Hepatocyte (in vitro differentiated cells): Measurements from ENCODE around the gene ESAM. TPM values are rescaled to one million over a fixed set of nuclear protein-coding genes. Genes with fewer than 3 reads are reported as not detected.

Source experiments
- DNase-seq: peaks from one replicate; pipeline ENCODE4 v3.0.0-alpha.2; 2016; ENCODE audit warnings: low spot score
- H2AFZ ChIP-seq: fragments of 200-600 bp; sonication (generic); 2 replicates; pipeline ENCODE4 v1.6.0; 2016; ENCODE audit warnings: antibody characterized with exemption, mild to moderate bottlenecking
- H3K27ac ChIP-seq: fragments of 200-600 bp; sonication (generic); 2 replicates; pipeline ENCODE4 v1.5.1; 2016; ENCODE audit warnings: mild to moderate bottlenecking
- H3K27me3 ChIP-seq: fragments of 200-600 bp; sonication (generic); 2 replicates; pipeline ENCODE4 v1.6.1; 2016
- H3K36me3 ChIP-seq: fragments of 200-600 bp; sonication (generic); replicated peaks from 2 replicates; pipeline ENCODE4 v1.5.1; 2016; ENCODE audit warnings: low read depth; ENCODE audit not compliant: insufficient read depth
- H3K4me1 ChIP-seq: fragments of 200-600 bp; sonication (generic); 2 replicates; pipeline ENCODE4 v1.5.1; 2016; ENCODE audit warnings: mild to moderate bottlenecking, moderate library complexity; ENCODE audit not compliant: insufficient read depth
- H3K4me2 ChIP-seq: fragments of 200-600 bp; sonication (generic); 2 replicates; pipeline ENCODE4 v1.6.0; 2016
- H3K4me3 ChIP-seq: fragments of 200-600 bp; sonication (generic); 2 replicates; pipeline ENCODE4 v1.5.1; 2016; ENCODE audit warnings: mild to moderate bottlenecking
- H3K79me2 ChIP-seq: fragments of 200-600 bp; sonication (generic); 2 replicates; pipeline ENCODE4 v1.6.0; 2017; ENCODE audit warnings: mild to moderate bottlenecking
- H3K9me2 ChIP-seq: fragments of 200-600 bp; sonication (generic); replicated peaks from 2 replicates; pipeline ENCODE4 v1.6.0; 2017; ENCODE audit warnings: mild to moderate bottlenecking; ENCODE audit not compliant: insufficient read depth
- H3K9me3 ChIP-seq: fragments of 200-600 bp; sonication (generic); 2 replicates; pipeline ENCODE4 v1.5.1; 2016; ENCODE audit warnings: low read depth, mild to moderate bottlenecking
- H4K20me1 ChIP-seq: fragments of 200-600 bp; sonication (generic); 2 replicates; pipeline ENCODE4 v1.6.0; 2016; ENCODE audit warnings: mild to moderate bottlenecking; ENCODE audit not compliant: insufficient read depth, poor library complexity, severe bottlenecking
- CTCF ChIP-seq: fragments of 200-600 bp; sonication (generic); IDR thresholded peaks from 2 replicates; pipeline ENCODE4 v1.5.1; 2016; ENCODE audit warnings: antibody characterized with exemption, mild to moderate bottlenecking; ENCODE audit not compliant: poor library complexity
- EZH2 ChIP-seq: fragments of 200-600 bp; sonication (generic); IDR thresholded peaks from 2 replicates; pipeline ENCODE4 v1.6.1; 2016; ENCODE audit warnings: antibody characterized with exemption, mild to moderate bottlenecking, borderline replicate concordance
- EZH2phosphoT487 ChIP-seq: fragments of 200-600 bp; sonication (generic); IDR thresholded peaks from one replicate; pipeline ENCODE4 v1.6.1; 2018; ENCODE audit warnings: antibody characterized with exemption, mild to moderate bottlenecking, low read depth, moderate library complexity; ENCODE audit not compliant: unreplicated experiment, severe bottlenecking
- WGBS: methylation state at CpG from one replicate; pipeline ENCODE4 v1.1.6; 2016; ENCODE audit warnings: low lambda C conversion rate; ENCODE audit errors: missing lambda C conversion rate; 5-methylcytosine and 5-hydroxymethylcytosine counted together
- polyA plus RNA-seq: library from polyadenylated mRNA; unstranded; fragments of >200 nt; fragmentation: Nextera tagmentation; extraction: Ambion mirVana; gene quantifications from 2 replicates; pipeline ENCODE4 v1.2.1, GENCODE V29; 2016
- total RNA-seq: library from RNA; depleted of rRNA; stranded (reverse); fragments of >200 nt; gene quantifications from 2 replicates; pipeline ENCODE4 v1.2.3, GENCODE V29; 2014

The ESAM gene
- total and polyA plus RNA-seq, 2 experiments from 2014 or later: 3.6 to 3.9 TPM

GRCh38 chr11:124739479-124740276, 22.4 kb downstream of the ESAM start, which contains the start of gene NRGN:
Gene NRGN (plus strand): TSS chr11:124739942. CDS start chr11:124740085, 143 bp downstream.
- Histone ChIP-seq H3K9me3 (no peaks in the 10 kb centered on the region), H3K36me3 (no peaks in the 10 kb centered on the region)
- 3% methylated on average over 19 of the region's 59 CpGs for WGBS

GRCh38 chr11:124738713-124739478, 23.2 kb downstream of the ESAM start:
- no peaks in the 10 kb centered on the region for H3K9me2 ChIP-seq
- TF ChIP-seq EZH2phosphoT487 (no peak), CTCF (no peak), EZH2 (no peak)
- H4K20me1 ChIP-seq: no peaks in the 10 kb centered on the region
- H3K79me2 ChIP-seq: no peaks in the 10 kb centered on the region
- peak overlapping the region; percentile 93 for H3K4me2 ChIP-seq
- no peak overlapping the region for H3K4me3 ChIP-seq
- H3K27ac ChIP-seq: no peak overlapping the region
- peaks cover 72% of the 10 kb centered on the region for H3K27me3 ChIP-seq
- WGBS: 71% methylated on average over 21 of the region's 21 CpGs
- no peaks in the 10 kb centered on the region for H3K9me3 ChIP-seq
- H2AFZ ChIP-seq: no peak overlapping the region
- H3K36me3 ChIP-seq: no peaks in the 10 kb centered on the region
- H3K4me1 ChIP-seq: no peaks in the 10 kb centered on the region
- no peak for DNase-seq

More at GRCh38 chr11:124739479-124740276, 22.4 kb downstream of the ESAM start, which contains the start of gene NRGN:
- H3K4me1 ChIP-seq: no peaks in the 10 kb centered on the region
- peak within 1 kb of the TSS; percentile 41 for H2AFZ ChIP-seq
- H3K27ac ChIP-seq: no peak within 1 kb of the TSS
- peaks cover 79% of the 10 kb centered on the region for H3K27me3 ChIP-seq
- no peaks in the 10 kb centered on the region for H3K79me2 ChIP-seq
- TF ChIP-seq CTCF: no peak
- no peak for TF ChIP-seq EZH2phosphoT487
- TF ChIP-seq EZH2: no peak
- H3K4me3 ChIP-seq: peak within 1 kb of the TSS; percentile 27
- H4K20me1 ChIP-seq: no peaks in the 10 kb centered on the region
- H3K4me2 ChIP-seq: peak within 1 kb of the TSS; percentile 93
- peak; percentile 96 for DNase-seq
- no peaks in the 10 kb centered on the region for H3K9me2 ChIP-seq

GRCh38 chr11:124737638-124738305, 24.3 kb downstream of the ESAM start:
- Histone ChIP-seq H3K27me3 (peaks cover 60% of the 10 kb centered on the region), H3K4me2 (no peak overlapping the region), H3K4me1 (no peaks in the 10 kb centered on the region), H3K9me3 (no peaks in the 10 kb centered on the region), H3K79me2 (no peaks in the 10 kb centered on the region), H4K20me1 (no peaks in the 10 kb centered on the region), H3K4me3 (no peak overlapping the region), H2AFZ (no peak overlapping the region), H3K36me3 (no peaks in the 10 kb centered on the region), H3K9me2 (no peaks in the 10 kb centered on the region), H3K27ac (no peak overlapping the region)
- 82% methylated on average over 7 of the region's 7 CpGs for WGBS
- TF ChIP-seq CTCF (no peak), EZH2phosphoT487 (no peak), EZH2 (no peak)
- no peak for DNase-seq
